Keratinocyte (primary cell): ENCODE results near the gene CD86. TPM values are rescaled to one million over a fixed set of nuclear protein-coding genes. Genes with fewer than 3 reads are reported as not detected.

Experiments used
- DNase-seq: peaks from one replicate; pipeline ENCODE4 v3.0.0-alpha.2; 2011; ENCODE audit warnings: low read depth, missing footprints, low spot score
- FAIRE-seq: peaks from 2 replicates; lab custom pipeline; 2011; peaks lifted over from hg19 to GRCh38; lab: Jason Lieb, UNC
- H2AFZ ChIP-seq: 2 replicates; pipeline ENCODE4 v1.6.0; 2012; ENCODE audit warnings: low read length, control low read depth, inconsistent platforms; ENCODE audit not compliant: control insufficient read depth
- H3K27ac ChIP-seq: 2 replicates; pipeline ENCODE4 v1.5.1; 2011; ENCODE audit warnings: low read length; ENCODE audit not compliant: control insufficient read depth, insufficient read depth
- H3K27me3 ChIP-seq: 3 replicates; pipeline ENCODE4 v1.6.0; 2011; ENCODE audit warnings: low read length; ENCODE audit not compliant: control insufficient read depth, insufficient read depth; ENCODE audit errors: extremely low read depth
- H3K36me3 ChIP-seq, 2 experiments: 2 replicates in 1 of 2; 3 replicates in 1 of 2; pipeline ENCODE4 v1.5.1; 2011; ENCODE audit warnings: low read length in 2 of 2, mild to moderate bottlenecking in 1 of 2; ENCODE audit not compliant: control insufficient read depth in 2 of 2, insufficient read depth in 2 of 2; ENCODE audit errors: extremely low read depth in 1 of 2
- H3K4me1 ChIP-seq: 3 replicates; pipeline ENCODE4 v1.5.1; 2011; ENCODE audit warnings: low read length; ENCODE audit not compliant: control insufficient read depth, insufficient read depth; ENCODE audit errors: extremely low read depth
- H3K4me2 ChIP-seq: 3 replicates; pipeline ENCODE4 v1.6.0; 2011; ENCODE audit warnings: low read depth, low read length; ENCODE audit not compliant: control insufficient read depth, insufficient read depth; ENCODE audit errors: extremely low read depth
- H3K4me3 ChIP-seq, 3 experiments: fragments of 200-600 bp in 1 of 3; sonication (generic) in 1 of 3; 2 replicates in 2 of 3; 3 replicates in 1 of 3; pipeline ENCODE4 v1.5.1; 2011 to 2016; ENCODE audit warnings: low read length in 3 of 3, mild to moderate bottlenecking in 3 of 3, control low read depth in 2 of 3, inconsistent platforms in 1 of 3, low read depth in 1 of 3, mixed read lengths in 1 of 3, mixed run types in 1 of 3, moderate library complexity in 1 of 3; ENCODE audit not compliant: control insufficient read depth in 2 of 3, insufficient read depth in 2 of 3; ENCODE audit errors: extremely low read depth in 1 of 3
- H3K79me2 ChIP-seq: 2 replicates; pipeline ENCODE4 v1.6.0; 2012; ENCODE audit warnings: low read length; ENCODE audit not compliant: control insufficient read depth, insufficient read depth
- H3K9ac ChIP-seq: 3 replicates; pipeline ENCODE4 v1.6.0; 2011; ENCODE audit warnings: low read length; ENCODE audit not compliant: control insufficient read depth, insufficient read depth; ENCODE audit errors: extremely low read depth
- H3K9me1 ChIP-seq: 3 replicates; pipeline ENCODE4 v1.6.0; 2011; ENCODE audit warnings: low read length; ENCODE audit not compliant: control insufficient read depth, insufficient read depth; ENCODE audit errors: extremely low read depth
- H3K9me3 ChIP-seq: 2 replicates; pipeline ENCODE4 v1.5.1; 2012; ENCODE audit warnings: low read depth, low read length; ENCODE audit not compliant: control insufficient read depth
- H4K20me1 ChIP-seq: 3 replicates; pipeline ENCODE4 v1.6.0; 2011; ENCODE audit warnings: low read length; ENCODE audit not compliant: control insufficient read depth, insufficient read depth; ENCODE audit errors: extremely low read depth
- EZH2 ChIP-seq: IDR thresholded peaks from one replicate; pipeline ENCODE4 v1.6.1; 2012; ENCODE audit warnings: inconsistent platforms, mild to moderate bottlenecking, low read length, moderate library complexity
- dilution Hi-C: fragments of 300-500 bp; cut with MboI; formaldehyde crosslinking; loops from one replicate; pipeline ENCODE4 v1.7.0; 2020; ENCODE audit warnings: low sequenced_read_pairs; ENCODE audit not compliant: extremely low pct_ligation_motif_present
- polyA plus RNA-seq, 5 experiments: library from polyadenylated mRNA; depleted of rRNA in 3 of 5; stranded (reverse) in 3 of 5; stranded (forward) in 1 of 5; unstranded in 1 of 5; fragments of >200 nt; gene quantifications; 1 replicate in 1 of 5; 2 replicates in 3 of 5; 3 replicates in 1 of 5; pipeline versions ENCODE4 v1.2.1 to v1.2.3, GENCODE V29; 2011 to 2012; ENCODE audit warnings: missing spikeins in 2 of 5, low read depth in 1 of 5, low replicate concordance in 1 of 5
- TF ChIP-seq, protein P1 (sequence below), 3 experiments: IDR thresholded peaks in 1 of 3; conservative IDR thresholded peaks in 1 of 3; optimal IDR thresholded peaks in 1 of 3; 2 replicates in 2 of 3; 3 replicates in 1 of 3; pipeline versions ENCODE3 to v1.5.1; 2011; ENCODE audit warnings: low read length in 3 of 3, mild to moderate bottlenecking in 3 of 3, moderate library complexity in 2 of 3, control low read depth in 1 of 3, inconsistent platforms in 1 of 3; ENCODE audit not compliant: insufficient read depth in 2 of 3; ENCODE audit errors: extremely low read depth in 1 of 3

Gene CD86
- polyA plus RNA-seq, 1 donor (not counting 4 experiments of a cell fraction or from before 2014, with no cell fraction given) = 2.9 TPM

GRCh38 chr3:122030381-122031122, 24.6 kb upstream of the CD86 start:
- H3K79me2 ChIP-seq = no peaks in the 10 kb centered on the region
- no peak overlapping the region for H3K9ac ChIP-seq
- H3K4me2 ChIP-seq = no peak overlapping the region
- FAIRE-seq = no peak
- no peak overlapping the region for H3K27ac ChIP-seq
- no peaks in the 10 kb centered on the region for H3K9me3 ChIP-seq
- no peaks in the 10 kb centered on the region for H3K4me1 ChIP-seq
- no peaks in the 10 kb centered on the region for H3K9me1 ChIP-seq
- H3K4me3 ChIP-seq = no peak overlapping the region
- DNase-seq = no peak
- no peaks in the 10 kb centered on the region for H3K27me3 ChIP-seq
- H2AFZ ChIP-seq = peak overlapping the region; percentile 58
- no peaks in the 10 kb centered on the region for H3K36me3 ChIP-seq
- H4K20me1 ChIP-seq = no peaks in the 10 kb centered on the region
- dilution Hi-C loops = no loop called here
- TF ChIP-seq EZH2 = no peak
- TF ChIP-seq, protein P1, sequence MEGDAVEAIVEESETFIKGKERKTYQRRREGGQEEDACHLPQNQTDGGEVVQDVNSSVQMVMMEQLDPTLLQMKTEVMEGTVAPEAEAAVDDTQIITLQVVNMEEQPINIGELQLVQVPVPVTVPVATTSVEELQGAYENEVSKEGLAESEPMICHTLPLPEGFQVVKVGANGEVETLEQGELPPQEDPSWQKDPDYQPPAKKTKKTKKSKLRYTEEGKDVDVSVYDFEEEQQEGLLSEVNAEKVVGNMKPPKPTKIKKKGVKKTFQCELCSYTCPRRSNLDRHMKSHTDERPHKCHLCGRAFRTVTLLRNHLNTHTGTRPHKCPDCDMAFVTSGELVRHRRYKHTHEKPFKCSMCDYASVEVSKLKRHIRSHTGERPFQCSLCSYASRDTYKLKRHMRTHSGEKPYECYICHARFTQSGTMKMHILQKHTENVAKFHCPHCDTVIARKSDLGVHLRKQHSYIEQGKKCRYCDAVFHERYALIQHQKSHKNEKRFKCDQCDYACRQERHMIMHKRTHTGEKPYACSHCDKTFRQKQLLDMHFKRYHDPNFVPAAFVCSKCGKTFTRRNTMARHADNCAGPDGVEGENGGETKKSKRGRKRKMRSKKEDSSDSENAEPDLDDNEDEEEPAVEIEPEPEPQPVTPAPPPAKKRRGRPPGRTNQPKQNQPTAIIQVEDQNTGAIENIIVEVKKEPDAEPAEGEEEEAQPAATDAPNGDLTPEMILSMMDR (optimal IDR thresholded peaks at IDR 0.05 in 1 of 3, IDR thresholded peaks at IDR 0.05 in 1 of 3, conservative IDR thresholded peaks at IDR 0.05 in 1 of 3; ENCODE audit: extremely low read depth in 1 of 3, insufficient read depth in 2 of 3, low read length in 3 of 3) = no peak

DNA sequence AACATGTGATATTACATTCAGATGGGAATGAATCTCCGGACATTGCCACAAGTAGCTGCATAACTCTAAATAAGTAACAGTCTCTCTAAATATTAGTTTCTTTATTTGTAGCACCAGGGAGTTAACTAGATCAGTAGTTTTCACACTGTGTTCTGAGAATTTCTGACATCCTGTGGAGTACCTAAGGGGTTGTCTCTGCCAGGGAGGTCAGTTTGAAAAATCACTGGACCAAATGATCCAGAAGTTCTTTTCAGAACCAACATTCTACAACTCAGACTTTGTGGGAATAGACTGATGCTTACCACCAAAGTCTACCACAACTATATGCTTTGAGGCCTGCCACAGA, 24.1 kb upstream of the CD86 start:
- no peak for FAIRE-seq
- Histone ChIP-seq H3K27ac (no peak overlapping the region), H3K27me3 (no peaks in the 10 kb centered on the region), H2AFZ (no peak overlapping the region), H3K4me3 (no peak overlapping the region), H4K20me1 (no peaks in the 10 kb centered on the region), H3K79me2 (no peaks in the 10 kb centered on the region), H3K9me3 (no peaks in the 10 kb centered on the region), H3K9ac (no peak overlapping the region), H3K9me1 (no peaks in the 10 kb centered on the region), H3K4me2 (no peak overlapping the region), H3K4me1 (no peaks in the 10 kb centered on the region), H3K36me3 (no peaks in the 10 kb centered on the region)
- DNase-seq = no peak
- TF ChIP-seq, protein P1 (optimal IDR thresholded peaks at IDR 0.05 in 1 of 3, IDR thresholded peaks at IDR 0.05 in 1 of 3, conservative IDR thresholded peaks at IDR 0.05 in 1 of 3; ENCODE audit: extremely low read depth in 1 of 3, insufficient read depth in 2 of 3, low read length in 3 of 3) = no peak
- no peak for TF ChIP-seq EZH2
- dilution Hi-C loops = no loop called here
